GM18507 (cell line): ENCODE data around the gene SPTLC1.
"Not testable (repeated sequence)": the region's sequence is repeated elsewhere in the genome, so short reads cannot be mapped to it uniquely, and the experiment has no call there.

Experiments
- DNase-seq: peaks from one replicate; pipeline ENCODE4 v3.0.0; 2011; ENCODE audit warnings: low read depth; ENCODE audit not compliant: insufficient read length; ENCODE audit errors: extremely low spot score
- FAIRE-seq: peaks from 2 replicates; lab custom pipeline; 2011; peaks lifted over from hg19 to GRCh38; lab: Jason Lieb, UNC

Gene SPTLC1

DNA sequence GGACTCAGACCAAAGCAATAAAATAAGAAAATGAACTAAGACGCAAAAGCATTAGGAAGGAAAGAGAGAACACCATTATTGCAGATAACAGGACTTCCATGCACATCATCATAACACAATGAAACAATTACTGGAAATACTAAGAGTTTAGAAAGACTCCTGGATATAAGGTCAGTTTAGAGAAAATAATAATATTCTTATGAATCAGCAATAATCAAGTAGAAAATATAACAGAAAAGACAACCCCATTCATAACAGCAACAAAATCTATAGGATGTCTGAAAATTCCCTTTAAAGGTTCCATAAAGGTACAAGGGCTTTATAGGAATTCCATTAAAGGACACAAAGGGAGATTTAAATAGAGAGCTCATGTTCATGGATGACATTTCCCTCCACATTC, 73.0 kb downstream of the SPTLC1 start:
- no peak for DNase-seq
- no peak for FAIRE-seq

GRCh38 chr9:92036756-92037155, 78.5 kb downstream of the SPTLC1 start:
- DNase-seq (no peak), FAIRE-seq (no peak)

GRCh38 chr9:92036411-92036746, 78.8 kb downstream of the SPTLC1 start:
- DNase-seq (no peak), FAIRE-seq (no peak)

- DNase-seq (no peak), FAIRE-seq (no peak)
Measured at GRCh38 chr9:92035687-92036410, 79.4 kb downstream of the SPTLC1 start.

DNA sequence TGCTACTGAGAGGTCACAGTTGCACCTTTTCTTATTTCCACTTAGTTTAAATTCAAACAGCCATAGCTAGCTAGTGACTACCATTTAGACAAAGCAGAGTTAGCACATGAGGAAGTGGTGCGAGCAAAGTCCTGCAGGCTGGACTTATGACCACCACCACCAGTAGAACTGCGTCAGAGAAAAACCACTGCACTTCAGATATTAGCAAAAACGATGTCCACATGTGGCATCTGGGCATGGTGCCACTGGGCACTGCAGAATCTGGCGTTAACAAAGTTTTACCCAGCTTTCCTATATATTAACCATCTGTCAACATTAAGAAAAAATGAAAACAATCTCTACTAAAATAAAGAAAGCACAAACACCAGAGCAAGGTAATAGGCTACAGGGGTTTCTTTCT, 80.1 kb downstream of the SPTLC1 start:
- DNase-seq = no peak
- FAIRE-seq = no peak

DNA sequence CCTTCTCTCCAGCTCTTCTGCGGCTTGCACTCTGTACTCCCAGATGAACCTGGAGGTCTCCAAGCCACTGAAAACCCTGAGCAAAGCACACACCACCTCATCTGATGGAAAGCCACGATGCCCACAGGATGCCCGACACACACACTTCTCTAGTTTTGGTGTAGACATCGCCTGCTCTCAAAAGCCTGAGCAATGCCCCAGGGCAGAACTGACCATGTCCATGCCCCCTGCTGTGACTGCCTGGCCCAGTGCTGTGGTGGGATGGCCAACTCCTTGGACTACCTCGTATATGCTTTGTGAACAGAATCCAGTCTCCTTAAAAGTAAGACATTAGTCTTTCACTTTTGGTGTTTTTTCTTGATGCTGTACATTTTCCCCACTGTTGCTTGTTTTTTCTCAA, 81.2 kb downstream of the SPTLC1 start:
- DNase-seq (no peak), FAIRE-seq (no peak)

DNA sequence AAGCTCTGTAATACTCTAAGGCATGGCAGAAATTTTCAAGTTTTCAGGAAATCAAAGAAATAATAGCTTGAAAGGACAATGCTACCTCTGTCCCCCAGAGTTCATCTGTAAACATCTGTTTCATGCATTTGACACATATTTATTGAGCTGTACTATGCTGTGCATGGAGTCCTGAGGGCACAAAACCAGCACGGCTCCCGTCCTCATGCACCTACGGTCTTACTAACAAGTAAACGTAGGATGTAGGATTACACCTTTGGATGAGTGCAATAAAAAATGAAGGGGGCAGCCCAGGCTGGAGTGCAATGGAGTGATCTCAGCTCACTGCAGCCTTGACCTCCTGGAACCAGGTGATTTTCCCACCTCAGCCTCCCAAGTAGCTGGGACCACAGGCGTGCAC, 81.9 kb downstream of the SPTLC1 start:
- FAIRE-seq (no peak), DNase-seq (no peak)

DNA sequence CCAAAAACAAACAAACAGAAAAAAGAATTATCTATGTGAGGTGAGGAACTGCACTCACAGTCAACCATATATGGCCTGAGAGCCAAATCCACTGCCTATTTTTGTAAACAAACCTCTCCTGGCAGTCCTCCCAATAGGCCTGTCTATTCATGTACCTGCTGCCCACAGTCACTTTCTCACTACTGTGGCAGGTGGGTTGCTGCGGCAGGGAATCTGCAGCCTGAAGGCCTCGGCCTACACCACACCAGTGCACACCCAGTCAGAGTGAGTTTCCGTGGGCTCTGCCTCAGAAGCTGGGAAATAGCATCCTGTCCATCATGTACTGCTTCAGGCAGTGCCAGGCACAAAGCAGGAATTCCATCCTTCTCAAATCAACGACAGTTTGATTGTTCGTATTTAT, 82.3 kb downstream of the SPTLC1 start:
- no peak for DNase-seq
- FAIRE-seq = no peak

GRCh38 chr9:92030367-92030766, 84.8 kb downstream of the SPTLC1 start:
- no peak for DNase-seq
- FAIRE-seq = no peak

- DNase-seq (no peak), FAIRE-seq (no peak)
Measured at GRCh38 chr9:92029553-92029952, 85.7 kb downstream of the SPTLC1 start.

- no peak for DNase-seq
- no peak for FAIRE-seq
Measured at GRCh38 chr9:92026206-92027002, 88.8 kb downstream of the SPTLC1 start.

DNA sequence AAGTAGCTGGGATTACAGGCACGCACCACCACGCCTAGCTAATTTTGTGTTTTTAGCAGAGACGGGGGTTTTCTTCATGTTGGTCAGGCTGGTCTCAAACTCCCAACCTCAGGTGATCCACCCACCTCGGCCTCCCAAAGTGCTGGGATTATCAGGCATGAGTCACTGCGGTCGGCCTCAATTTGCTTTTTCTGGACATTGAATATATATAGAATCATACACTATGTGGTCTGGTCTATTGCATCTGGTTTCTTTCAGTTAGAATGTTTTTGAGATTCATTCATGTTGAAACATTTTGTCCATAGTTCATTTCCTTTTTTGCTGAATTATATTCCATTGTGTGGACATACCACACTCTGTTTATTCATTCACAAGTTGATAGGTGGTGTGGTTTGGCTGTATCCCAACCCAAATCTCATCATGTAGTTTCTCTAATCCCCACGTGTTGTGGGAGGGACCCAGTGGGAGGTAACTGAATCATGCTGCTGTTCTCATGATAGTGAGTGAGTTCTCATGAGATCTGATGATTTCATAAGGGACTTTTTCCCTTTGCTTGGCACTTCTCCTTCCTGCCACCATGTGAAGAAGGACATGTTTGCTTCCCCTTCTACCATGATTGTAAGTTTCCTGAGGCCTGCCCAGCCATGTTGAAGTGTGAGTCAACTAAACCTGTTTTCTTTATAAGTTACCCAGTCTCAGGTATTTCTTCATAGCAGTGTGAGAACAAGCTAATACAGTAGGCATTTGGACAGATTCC, 93.2 kb downstream of the SPTLC1 start:
- not testable (repeated sequence) for FAIRE-seq, DNase-seq

- FAIRE-seq = no peak
Measured at GRCh38 chr9:92019658-92020057, 95.6 kb downstream of the SPTLC1 start.

GRCh38 chr9:92010705-92011536, 104.3 kb downstream of the SPTLC1 start:
- FAIRE-seq (no peak), DNase-seq (no peak)

More at GRCh38 chr9:92019658-92020057, 95.6 kb downstream of the SPTLC1 start:
- no peak for DNase-seq

- FAIRE-seq, DNase-seq: not testable (repeated sequence)
Measured at GRCh38 chr9:92010253-92010652, 105.0 kb downstream of the SPTLC1 start.

GRCh38 chr9:92008041-92008440, 107.2 kb downstream of the SPTLC1 start:
- FAIRE-seq = no peak
- no peak for DNase-seq

DNA sequence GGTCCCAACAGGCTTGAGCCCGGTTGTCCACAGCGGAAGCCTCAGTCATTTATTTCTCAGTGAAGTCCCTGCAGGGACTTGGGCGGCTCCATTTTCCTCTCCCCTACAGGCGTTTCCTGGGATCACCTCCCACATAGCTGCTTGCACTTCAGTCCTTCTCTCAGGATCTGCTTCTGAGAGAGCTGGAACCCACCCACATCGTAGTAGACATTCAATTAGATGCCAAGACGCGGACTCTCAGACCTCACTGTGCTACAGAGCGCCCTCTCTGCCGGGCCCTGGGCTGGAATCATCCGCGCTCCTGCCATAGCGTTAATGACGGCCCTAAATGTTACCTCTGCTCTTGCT, 111.2 kb downstream of the SPTLC1 start:
- FAIRE-seq (no peak), DNase-seq (no peak)

GRCh38 chr9:92003308-92004044, 111.7 kb downstream of the SPTLC1 start:
- DNase-seq = no peak
- no peak for FAIRE-seq

GRCh38 chr9:92001948-92002347, 113.3 kb downstream of the SPTLC1 start:
- not testable (repeated sequence) for DNase-seq, FAIRE-seq
